HL-60/S4 treated with phorbol 12-myristate 13-acetate at 8.2 ng/mL for 4 days and 3 days (cell line): ENCODE data around the gene FOLH1.
"Not testable (repeated sequence)": the region's sequence is repeated elsewhere in the genome, so short reads cannot be mapped to it uniquely, and the experiment has no call there.

ENCODE experiments used
- in situ Hi-C: fragments of 300-500 bp; cut with MboI; formaldehyde crosslinking; loops from 2 replicates; pipeline ENCODE4 v1.15.0; 2022; ENCODE audit warnings: low sequenced_read_pairs

FOLH1 gene

GRCh38 chr11:49184756-49185155 is 23.6 kb downstream of the FOLH1 start:
- in situ Hi-C loops, result not testable (repeated sequence)

- in situ Hi-C loops, result not testable (repeated sequence)
Observed at GRCh38 chr11:49177936-49178335, 30.5 kb downstream of the FOLH1 start.

GRCh38 chr11:49175378-49175777 is 33.0 kb downstream of the FOLH1 start:
- in situ Hi-C loops, result not testable (repeated sequence)

GRCh38 chr11:49174691-49175366 is 33.6 kb downstream of the FOLH1 start:
- in situ Hi-C loops, result not testable (repeated sequence)

GRCh38 chr11:49171613-49172012 is 36.8 kb downstream of the FOLH1 start:
- in situ Hi-C loops, result not testable (repeated sequence)

- in situ Hi-C loops, result not testable (repeated sequence)
Observed at GRCh38 chr11:49169579-49169978, 38.8 kb downstream of the FOLH1 start.

GRCh38 chr11:49168992-49169391 is 39.4 kb downstream of the FOLH1 start:
- in situ Hi-C loops, result not testable (repeated sequence)

- in situ Hi-C loops, result no loop called here
Observed at GRCh38 chr11:49151211-49151610, 57.2 kb downstream of the FOLH1 start.

- in situ Hi-C loops, result not testable (repeated sequence)
Observed at GRCh38 chr11:49102356-49102755, 106.0 kb downstream of the FOLH1 start.
